Activated CD8-positive, alpha-beta memory T cell treated with anti-CD3 and anti-CD28 coated beads for 1 hour (primary cell): ENCODE results near the gene ROBO4.

Experiments used
- DNase-seq, 2 donors: peaks; one replicate each; pipeline ENCODE4 v3.0.0-alpha.2; 2020; ENCODE audit warnings: low read depth in 1 of 2; ENCODE audit errors: extremely low read depth in 1 of 2

The ROBO4 gene

DNA sequence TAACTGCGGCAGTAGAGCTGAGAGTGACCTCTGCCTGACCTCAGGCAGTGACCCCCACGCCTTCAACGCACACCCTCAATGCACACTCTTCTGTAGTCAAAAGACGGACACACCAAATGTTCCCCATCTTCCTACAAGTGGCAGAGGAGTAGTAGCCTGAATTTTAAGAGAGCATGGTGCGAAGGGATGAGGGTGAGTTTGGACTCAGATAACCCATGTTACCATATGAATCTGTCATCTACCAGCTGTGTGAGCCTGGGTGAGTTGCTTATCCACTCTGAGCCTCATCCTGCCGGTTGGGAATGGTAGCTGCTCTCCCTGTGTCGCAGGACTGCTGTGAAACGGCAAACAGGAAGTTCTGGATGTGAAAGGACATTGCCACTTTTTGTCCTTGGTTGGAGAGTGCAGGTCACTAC, 53.0 kb downstream of the ROBO4 start:
- no peak for DNase-seq

DNA sequence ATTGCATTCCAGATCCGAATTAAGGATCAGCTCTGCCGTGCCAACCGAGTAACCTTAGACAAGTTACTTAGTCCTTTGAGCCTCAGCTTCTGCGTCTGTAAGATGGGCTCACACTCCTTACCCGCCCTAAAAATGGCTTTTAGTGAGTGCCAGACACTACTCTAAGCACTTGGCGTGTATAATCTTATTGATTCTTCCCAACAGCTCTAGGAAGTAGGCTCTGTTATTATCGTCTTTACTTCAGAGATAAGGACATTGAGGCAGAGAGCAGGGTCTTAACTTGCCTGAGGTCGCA, 54.1 kb downstream of the ROBO4 start:
- DNase-seq = no peak

DNA sequence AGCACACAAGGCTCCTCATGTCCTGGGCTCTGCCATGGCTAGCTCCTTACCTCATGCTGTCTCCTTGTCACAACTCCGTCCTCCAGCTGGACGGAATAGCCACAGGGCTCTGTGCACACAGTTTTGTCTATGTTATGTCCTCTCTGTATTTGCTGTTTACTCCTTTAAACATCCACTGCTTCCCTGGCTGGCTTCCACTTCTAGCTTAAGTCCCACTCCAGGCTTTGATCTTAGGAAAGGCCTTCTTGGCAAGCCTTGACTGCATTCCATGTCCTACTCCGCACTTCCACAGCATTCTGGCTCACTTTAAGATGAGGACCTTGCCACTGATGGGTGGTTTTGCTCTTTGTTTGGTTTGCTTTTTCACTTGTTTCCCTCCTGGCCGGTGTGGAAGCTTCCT, 55.4 kb downstream of the ROBO4 start:
- no peak for DNase-seq

DNA sequence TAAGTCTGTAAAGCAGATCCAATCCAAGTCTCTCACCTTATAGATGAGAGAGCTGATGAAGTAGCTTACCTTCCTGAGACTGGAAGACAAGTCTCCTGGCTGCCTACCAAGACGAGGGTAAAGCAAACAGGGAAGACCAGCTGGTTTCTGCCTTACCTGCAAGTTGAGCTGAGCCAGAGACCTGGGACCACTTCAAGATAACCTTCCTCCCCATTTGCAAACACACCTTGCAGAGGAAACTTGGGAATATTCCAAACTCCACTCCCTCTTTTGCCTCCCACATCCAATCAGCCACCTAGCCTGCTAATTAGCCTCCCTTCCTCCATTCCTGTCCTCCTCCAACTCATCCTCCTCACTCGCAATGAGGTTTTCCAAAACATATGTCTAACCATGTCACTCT, 55.8 kb downstream of the ROBO4 start:
- DNase-seq = no peak

DNA sequence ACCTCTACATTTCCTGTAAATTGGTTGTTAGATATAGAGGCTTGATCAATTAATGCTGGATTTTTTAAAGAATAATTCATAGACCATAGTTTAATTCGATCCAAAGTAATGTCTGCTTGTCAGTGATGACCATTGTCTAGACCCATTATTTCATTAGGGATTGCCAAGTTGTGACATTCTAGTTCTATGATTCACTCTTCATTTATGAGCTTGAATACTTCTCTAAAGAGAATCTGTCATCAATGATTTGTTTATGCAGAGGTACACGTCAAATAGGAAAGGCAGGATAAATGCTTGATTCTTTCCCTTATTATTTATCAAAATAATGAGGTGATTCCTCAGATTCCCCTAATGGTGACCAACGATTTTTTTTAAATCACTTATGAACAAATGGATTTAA, 56.5 kb downstream of the ROBO4 start:
- no peak for DNase-seq

DNA sequence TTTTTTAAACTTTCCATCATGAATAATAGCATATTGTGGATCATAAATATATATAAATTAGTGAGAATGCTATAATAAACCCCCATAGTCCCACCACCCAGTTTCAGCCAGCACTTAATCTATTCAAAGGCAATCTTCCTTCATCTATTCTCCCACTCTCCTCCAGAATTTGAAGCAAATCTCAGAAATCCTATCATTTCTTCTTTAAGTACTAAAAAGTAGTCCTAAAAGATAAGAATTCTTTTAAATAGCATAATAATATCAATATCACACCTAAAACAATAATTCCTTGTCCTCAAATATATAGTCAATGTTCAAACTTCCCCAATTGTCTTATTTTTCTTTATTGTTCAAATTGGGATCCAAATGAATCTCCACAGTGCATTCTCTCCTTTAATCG, 57.0 kb downstream of the ROBO4 start:
- DNase-seq = no peak

DNA sequence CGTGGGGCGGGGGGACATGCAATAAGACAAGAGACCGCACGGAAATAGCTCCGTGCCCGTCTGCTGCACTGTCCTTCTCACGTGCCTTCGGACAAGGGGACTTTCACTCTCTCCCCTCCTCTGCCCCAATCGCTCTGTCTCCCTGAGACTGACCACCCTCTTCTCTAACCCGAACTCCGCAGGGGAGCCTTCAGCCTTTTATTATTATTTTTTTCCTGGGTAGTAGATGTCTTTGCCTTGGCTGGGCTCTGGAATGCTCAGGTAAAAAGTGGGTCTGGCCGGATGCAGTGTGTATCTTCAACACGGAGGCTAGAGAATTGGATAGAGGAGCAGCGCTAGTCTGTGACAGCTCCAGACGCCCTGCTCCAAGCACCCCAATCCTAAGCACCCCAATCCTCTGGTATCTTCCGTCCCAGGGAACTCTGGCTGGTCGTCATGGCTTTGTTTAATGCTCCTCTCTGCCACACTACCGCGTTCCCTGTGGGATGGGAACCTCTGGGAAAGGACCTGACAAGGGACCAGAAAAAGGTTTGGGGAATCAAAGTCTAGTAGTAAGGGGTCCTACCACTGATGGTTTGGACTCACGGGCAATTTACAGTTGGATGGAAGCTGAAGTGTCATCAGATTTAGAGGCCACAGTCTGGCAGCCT, 57.6 kb downstream of the ROBO4 start:
- DNase-seq = no peak

DNA sequence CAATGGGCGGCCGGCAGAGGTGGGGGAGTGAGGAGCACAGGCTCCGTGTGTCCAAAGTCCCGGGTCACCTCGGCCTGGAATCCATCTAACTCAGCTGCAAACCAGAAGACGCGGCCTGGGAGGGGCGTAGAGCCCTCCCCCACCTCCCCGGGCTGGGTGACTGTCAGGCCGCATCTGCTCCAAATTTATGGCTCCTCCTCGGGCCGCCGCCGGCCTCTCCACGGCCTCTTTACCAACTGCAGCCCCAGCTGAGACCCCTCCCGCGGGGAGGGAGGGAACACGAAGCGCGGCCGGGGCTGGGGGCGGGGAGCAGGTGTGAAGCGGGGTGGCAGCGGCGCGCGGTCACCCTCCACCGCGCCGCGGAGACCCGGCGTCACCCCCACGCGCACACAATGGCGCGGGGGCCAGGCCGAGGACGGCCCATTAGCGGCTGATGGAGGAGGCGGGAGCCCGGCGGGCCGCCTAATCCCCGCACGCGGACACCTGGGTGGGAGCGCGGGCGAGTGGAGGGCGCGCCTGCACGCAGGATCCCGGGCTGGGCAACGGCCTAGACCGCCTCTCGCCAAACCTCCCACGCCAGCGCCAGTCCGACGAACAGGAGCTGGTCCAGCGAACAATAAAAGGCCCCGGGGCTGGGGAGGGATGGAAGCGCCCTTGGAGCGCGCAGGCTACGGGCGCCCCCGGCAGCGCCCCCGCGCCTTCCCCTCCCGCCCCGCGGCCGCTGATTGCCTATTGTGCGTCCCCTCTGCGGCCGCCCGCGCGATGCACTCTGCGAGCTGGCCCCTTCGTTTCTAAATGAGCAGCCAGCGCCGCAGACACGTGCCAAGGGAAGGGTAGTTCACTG, 58.3 kb downstream of the ROBO4 start:
- DNase-seq = no peak

DNA sequence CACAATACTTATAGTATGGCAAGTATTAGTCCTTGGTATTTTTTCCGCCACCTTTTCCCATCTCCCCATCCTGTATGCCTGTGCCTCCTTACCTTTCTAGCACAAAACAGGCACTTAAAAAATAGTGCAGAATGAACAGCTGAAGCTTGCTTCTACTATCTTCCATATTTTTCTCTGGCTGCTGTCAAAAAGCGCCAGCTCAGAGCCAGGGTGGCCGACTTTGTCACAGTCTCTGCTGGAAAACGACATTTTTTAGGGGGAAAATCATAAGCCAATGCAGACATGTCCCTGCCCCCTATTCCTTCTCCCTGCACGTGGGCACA, 58.9 kb downstream of the ROBO4 start:
- DNase-seq = no peak

DNA sequence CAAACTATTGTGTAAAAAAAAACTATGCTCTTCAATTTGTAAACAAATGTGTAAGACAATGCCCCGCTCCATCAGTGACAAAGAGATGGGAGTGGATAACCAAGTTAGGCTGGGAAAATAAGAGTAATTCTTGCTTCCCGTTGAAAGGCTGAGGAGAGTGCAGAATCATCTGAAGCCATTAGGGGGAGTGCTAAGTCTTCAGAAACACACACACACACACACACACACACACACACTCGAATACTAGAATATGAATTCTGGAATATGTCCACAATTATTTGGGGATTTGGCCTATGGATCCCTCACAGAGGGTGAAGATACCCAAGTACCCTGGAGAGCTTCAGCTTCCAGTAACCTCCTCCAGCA, 60.2 kb downstream of the ROBO4 start:
- DNase-seq = no peak

DNA sequence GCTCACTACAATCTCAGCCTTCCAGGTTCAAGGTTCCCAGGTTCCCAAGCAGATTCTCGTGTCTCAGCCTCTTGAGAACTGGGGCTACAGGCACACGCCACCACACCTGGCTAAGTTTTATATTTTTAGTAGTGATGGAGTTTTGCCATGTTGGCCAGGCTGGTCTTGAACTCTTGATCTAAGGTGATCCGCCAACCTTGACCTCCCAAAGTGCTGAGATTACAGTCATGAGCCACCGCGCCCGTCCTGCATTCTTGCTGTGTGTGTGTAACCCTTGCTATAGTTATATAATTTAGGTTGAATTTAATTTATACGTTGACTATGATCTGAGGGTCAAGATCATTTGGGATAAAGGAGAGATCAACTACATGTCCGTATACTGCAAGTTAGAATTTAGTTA, 61.7 kb downstream of the ROBO4 start:
- DNase-seq = no peak

DNA sequence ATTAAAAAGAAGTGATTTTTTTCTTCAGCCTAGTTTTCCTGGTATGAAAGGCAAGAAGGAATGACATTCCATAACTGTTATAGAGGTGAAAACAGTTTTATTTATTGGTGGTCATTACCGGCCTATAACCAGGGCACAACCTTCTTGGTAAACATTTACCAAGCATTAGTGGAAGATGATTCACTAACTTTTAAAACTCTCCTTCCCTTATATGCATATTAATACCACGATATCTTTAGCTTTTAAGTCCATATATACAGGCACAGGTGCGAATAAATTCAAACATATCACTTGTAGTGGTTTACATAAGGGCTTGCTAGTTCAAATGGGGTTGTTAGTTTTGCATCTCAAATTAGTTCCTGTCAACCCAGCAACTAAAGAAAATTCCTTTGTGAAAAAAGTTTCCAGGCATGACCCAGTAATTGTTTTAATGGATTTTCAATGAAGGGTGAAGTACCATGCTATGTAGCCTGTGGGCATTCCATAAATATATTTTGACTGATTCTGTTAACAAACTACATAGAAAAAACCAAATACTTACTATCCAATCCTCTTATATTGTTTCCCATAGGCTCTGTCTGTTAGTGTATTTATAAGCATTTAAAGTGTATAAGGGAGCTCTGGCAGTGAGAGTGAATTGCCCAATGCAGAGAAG, 63.0 kb downstream of the ROBO4 start:
- no peak for DNase-seq
